ENCODE measurements around the gene FAR2.

Gene FAR2

DNA sequence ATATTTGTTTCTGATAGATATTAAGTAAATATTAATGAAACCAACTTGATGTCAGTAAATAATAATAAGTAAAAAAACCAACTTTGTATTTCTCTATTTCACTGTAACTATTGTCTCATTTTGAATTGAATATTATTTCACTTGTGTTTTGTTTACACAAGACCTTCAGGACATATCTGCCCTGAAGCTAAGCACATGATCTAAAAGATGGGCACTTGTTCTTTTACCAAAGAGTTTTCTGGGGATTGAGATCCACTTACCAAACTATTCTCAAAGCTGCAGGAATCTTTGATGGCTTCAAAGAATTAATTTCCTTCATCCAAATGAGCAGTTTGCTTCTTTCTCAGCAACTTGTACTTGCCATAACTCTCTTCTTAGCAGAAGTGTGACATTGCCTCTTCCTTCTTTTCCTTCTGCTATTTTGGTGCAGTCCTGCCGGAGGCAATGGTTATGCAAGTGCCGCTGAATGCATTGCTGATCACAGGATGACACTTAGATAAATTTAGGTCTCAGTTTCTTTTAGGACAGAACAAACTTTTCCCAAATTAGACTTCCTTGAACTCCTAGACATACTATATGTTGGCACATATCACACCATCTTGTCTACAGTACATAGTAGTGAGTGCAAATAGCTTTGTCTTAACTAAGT is 9.2 kb downstream of the FAR2 start:
- H4K20me1 ChIP-seq (ENCODE audit: low read depth, low read length): no peaks in the 10 kb centered on the region
- H3K9me3 ChIP-seq (ENCODE audit: insufficient read depth, low read length): no peaks in the 10 kb centered on the region
- H3F3A ChIP-seq (ENCODE audit: insufficient read depth): no peaks in the 10 kb centered on the region
- no peaks in the 10 kb centered on the region for H3K79me2 ChIP-seq (ENCODE audit: insufficient read depth, low read length)
- no peaks in the 10 kb centered on the region for H3K9me2 ChIP-seq (replicated peaks; ENCODE audit: insufficient read depth, low read length)
- H3K4me3 ChIP-seq (ENCODE audit: insufficient read depth, low read length, poor library complexity, severe bottlenecking): no peak overlapping the region
- no peak overlapping the region for H3K9ac ChIP-seq (ENCODE audit: low read length)
- no peak overlapping the region for H2AFZ ChIP-seq (ENCODE audit: low read depth, low read length, severe bottlenecking)
- no peak overlapping the region for H3K27ac ChIP-seq (ENCODE audit: low read depth, low read length)
- H3K4me2 ChIP-seq (ENCODE audit: low read depth, low read length, poor library complexity, severe bottlenecking): no peak overlapping the region
- H3K36me3 ChIP-seq (ENCODE audit: low read length): no peaks in the 10 kb centered on the region
- no peaks in the 10 kb centered on the region; the same call in 1 of the 2 replicates for H3K27me3 ChIP-seq (ENCODE audit: low read length)
- TF ChIP-seq, protein P1, sequence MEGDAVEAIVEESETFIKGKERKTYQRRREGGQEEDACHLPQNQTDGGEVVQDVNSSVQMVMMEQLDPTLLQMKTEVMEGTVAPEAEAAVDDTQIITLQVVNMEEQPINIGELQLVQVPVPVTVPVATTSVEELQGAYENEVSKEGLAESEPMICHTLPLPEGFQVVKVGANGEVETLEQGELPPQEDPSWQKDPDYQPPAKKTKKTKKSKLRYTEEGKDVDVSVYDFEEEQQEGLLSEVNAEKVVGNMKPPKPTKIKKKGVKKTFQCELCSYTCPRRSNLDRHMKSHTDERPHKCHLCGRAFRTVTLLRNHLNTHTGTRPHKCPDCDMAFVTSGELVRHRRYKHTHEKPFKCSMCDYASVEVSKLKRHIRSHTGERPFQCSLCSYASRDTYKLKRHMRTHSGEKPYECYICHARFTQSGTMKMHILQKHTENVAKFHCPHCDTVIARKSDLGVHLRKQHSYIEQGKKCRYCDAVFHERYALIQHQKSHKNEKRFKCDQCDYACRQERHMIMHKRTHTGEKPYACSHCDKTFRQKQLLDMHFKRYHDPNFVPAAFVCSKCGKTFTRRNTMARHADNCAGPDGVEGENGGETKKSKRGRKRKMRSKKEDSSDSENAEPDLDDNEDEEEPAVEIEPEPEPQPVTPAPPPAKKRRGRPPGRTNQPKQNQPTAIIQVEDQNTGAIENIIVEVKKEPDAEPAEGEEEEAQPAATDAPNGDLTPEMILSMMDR (IDR thresholded peaks at IDR 0.05; ENCODE audit: insufficient read depth, low read length, poor library complexity, severe bottlenecking): no peak

DNA sequence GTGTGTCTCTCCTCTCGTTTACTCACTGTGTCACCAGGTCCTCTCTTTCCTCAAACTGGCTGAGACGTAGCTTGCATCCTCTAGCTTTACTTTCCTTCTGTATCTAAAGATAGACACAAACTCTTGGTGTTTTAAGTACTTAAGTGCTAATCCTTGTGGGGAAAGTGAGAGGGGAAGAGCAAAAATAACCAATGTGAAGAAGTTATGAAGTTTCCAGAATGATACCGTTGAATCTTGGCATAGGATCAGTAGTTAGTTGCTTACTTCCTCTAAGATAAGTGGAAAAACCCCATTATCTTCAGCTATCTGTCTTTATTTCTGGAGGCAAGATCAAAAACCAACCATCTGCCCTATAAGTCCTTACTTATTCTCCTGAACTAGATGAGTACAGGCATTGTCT is 10.6 kb downstream of the FAR2 start:
- Histone ChIP-seq H3K4me3 (ENCODE audit: insufficient read depth, low read length, poor library complexity, severe bottlenecking) (no peak overlapping the region), H3K27ac (ENCODE audit: low read depth, low read length) (no peak overlapping the region), H4K20me1 (ENCODE audit: low read depth, low read length) (no peaks in the 10 kb centered on the region), H3K36me3 (ENCODE audit: low read length) (no peaks in the 10 kb centered on the region), H3F3A (ENCODE audit: insufficient read depth) (no peaks in the 10 kb centered on the region), H3K4me2 (ENCODE audit: low read depth, low read length, poor library complexity, severe bottlenecking) (no peak overlapping the region), H2AFZ (ENCODE audit: low read depth, low read length, severe bottlenecking) (no peak overlapping the region), H3K9ac (ENCODE audit: low read length) (no peak overlapping the region), H3K9me2 (replicated peaks; ENCODE audit: insufficient read depth, low read length) (no peaks in the 10 kb centered on the region), H3K27me3 (ENCODE audit: low read length) (no peaks in the 10 kb centered on the region; the same call in 1 of the 2 replicates), H3K9me3 (ENCODE audit: insufficient read depth, low read length) (no peaks in the 10 kb centered on the region), H3K79me2 (ENCODE audit: insufficient read depth, low read length) (no peaks in the 10 kb centered on the region)
- TF ChIP-seq, protein P1 (IDR thresholded peaks at IDR 0.05; ENCODE audit: insufficient read depth, low read length, poor library complexity, severe bottlenecking): no peak
- no peak for TF ChIP-seq EZH2phosphoT487 (conservative IDR thresholded peaks at IDR 0.05; ENCODE audit: low read length)

DNA sequence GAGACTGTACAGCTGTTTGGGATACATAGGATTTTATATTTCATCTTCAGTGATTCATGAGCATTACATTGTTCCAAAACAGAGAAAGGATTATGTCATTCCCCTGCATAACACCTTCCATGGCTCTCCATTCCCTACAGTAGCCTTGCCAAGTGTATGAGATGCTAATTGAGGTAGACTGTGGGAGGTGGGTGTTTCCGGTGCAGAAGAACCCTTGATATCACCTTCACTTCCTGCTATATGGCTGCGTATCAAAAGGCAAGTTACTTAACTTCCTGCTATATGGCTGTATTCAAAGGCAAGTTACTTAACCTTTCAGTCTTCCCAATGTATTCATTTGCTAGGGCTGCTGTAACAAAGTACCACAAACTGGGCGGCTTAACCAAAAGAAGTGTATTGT is 11.2 kb downstream of the FAR2 start:
- TF ChIP-seq, protein P1 (IDR thresholded peaks at IDR 0.05; ENCODE audit: insufficient read depth, low read length, poor library complexity, severe bottlenecking): no peak
- TF ChIP-seq EZH2phosphoT487 (conservative IDR thresholded peaks at IDR 0.05; ENCODE audit: low read length): no peak
- H3K4me2 ChIP-seq (ENCODE audit: low read depth, low read length, poor library complexity, severe bottlenecking): no peak overlapping the region
- no peak overlapping the region for H2AFZ ChIP-seq (ENCODE audit: low read depth, low read length, severe bottlenecking)
- H3K27ac ChIP-seq (ENCODE audit: low read depth, low read length): no peak overlapping the region
- no peaks in the 10 kb centered on the region for H3K27me3 ChIP-seq (ENCODE audit: low read length)
- H4K20me1 ChIP-seq (ENCODE audit: low read depth, low read length): no peaks in the 10 kb centered on the region
- no peak overlapping the region for H3K9ac ChIP-seq (ENCODE audit: low read length)
- H3F3A ChIP-seq (ENCODE audit: insufficient read depth): no peaks in the 10 kb centered on the region
- H3K9me3 ChIP-seq (ENCODE audit: insufficient read depth, low read length): no peaks in the 10 kb centered on the region
- H3K4me3 ChIP-seq (ENCODE audit: insufficient read depth, low read length, poor library complexity, severe bottlenecking): no peak overlapping the region
- H3K79me2 ChIP-seq (ENCODE audit: insufficient read depth, low read length): no peaks in the 10 kb centered on the region
- no peaks in the 10 kb centered on the region for H3K9me2 ChIP-seq (replicated peaks; ENCODE audit: insufficient read depth, low read length)
- no peaks in the 10 kb centered on the region for H3K36me3 ChIP-seq (ENCODE audit: low read length)

Data from SU-DHL-6 (cell line).